Fibroblast of pulmonary artery (primary cell): ENCODE results near the gene SPATA46.

Experiments used
- DNase-seq: peaks from one replicate; pipeline ENCODE4 v3.0.0-alpha.2; 2010; ENCODE audit warnings: low read depth
- H3K4me3 ChIP-seq: replicated peaks from 2 replicates; pipeline ENCODE4 v1.5.1; 2011; ENCODE audit warnings: low read depth, mild to moderate bottlenecking, control low read depth, low read length, moderate library complexity
- CTCF ChIP-seq: IDR thresholded peaks from 2 replicates; pipeline ENCODE4 v1.5.1; 2011; ENCODE audit warnings: mild to moderate bottlenecking, control low read depth, low read length, inconsistent platforms; ENCODE audit errors: missing control alignments

SPATA46 gene

DNA sequence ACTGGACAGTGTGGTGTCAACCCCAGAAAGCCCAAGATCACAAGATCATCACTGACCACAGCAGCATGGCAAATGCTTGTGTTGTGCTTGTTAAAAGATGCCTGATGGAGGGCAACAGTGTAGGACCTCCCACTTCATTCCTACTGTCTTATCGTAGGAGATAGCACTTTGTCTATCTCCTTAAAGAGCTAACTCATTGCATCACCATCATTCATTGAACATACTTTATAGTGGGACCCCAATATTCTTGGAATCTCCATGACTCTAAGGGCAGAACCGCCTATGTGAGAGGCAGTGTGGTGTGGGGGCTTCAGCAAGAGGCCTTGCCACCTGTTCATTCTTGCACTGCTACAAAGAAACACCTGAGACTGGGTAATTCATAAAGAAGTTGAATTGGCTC, 40.3 kb upstream of the SPATA46 start:
- DNase-seq, result no peak
- H3K4me3 ChIP-seq, result no peak overlapping the region
- no peak for TF ChIP-seq CTCF

DNA sequence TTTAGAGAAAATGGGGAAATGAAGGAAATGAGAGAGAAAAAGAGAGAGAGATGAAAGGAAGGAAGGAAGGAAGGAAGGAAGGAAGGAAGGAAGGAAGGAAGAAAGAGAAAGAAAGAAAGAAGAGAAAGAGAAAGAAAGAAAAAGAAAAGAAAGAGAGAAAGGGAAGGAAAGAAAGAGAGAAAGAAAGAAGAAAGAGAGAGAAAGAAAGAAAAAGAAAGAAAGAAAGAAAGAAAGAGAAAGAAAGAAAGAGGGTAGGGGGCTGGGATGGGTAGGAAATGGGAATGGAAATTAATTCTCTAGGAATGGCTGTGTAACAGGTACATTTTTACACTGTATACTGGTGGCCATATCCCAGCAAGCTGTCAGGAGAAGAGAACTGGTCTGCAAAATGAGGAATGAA, 39.6 kb upstream of the SPATA46 start:
- no peak for TF ChIP-seq CTCF
- H3K4me3 ChIP-seq, result no peak overlapping the region
- no peak for DNase-seq

DNA sequence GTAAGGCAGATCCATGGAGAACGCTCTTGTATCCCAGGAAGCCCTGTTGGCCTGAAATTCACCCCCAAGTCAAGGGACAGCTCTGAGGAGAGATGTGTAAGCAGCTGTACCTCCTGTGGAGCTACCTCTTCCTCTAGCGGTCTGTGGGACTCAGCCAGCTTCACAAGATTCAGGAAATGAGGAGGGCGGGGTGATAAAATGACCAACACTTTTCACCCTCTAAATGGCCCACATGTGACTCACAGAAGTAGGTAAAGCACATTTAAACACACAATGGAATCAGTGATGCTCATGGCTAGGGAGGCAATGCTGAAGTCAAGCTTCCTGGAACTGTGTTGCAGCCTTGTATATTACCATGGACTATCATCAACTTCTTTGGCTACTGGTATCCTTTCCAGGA, 35.3 kb upstream of the SPATA46 start, which contains the start of gene SH2D1B:
Gene SH2D1B, minus strand, starts transcription at position 135 of the 400 bp plus-strand sequence. Its CDS starts 120 bp downstream, at position 15.
- no peak for TF ChIP-seq CTCF
- DNase-seq, result no peak
- no peak within 1 kb of the TSS for H3K4me3 ChIP-seq

DNA sequence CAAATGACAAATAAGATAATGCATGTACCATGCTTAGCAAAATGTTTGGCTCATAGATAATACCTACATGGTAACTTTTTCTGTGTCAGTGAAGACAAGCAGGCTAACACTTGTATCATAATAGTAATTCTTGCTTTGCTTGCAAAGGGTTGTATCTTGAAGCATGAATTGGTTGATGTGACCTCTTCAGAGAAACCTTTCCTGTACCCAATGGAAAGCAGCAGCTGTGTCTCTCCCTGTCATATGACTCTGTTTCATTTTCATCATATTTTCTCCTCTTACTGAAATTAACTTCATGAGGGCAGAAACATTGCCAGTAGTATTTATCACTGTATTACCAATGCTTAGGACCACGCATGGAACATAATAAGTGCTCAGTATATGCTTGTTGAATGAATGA, 30.9 kb upstream of the SPATA46 start:
- no peak for TF ChIP-seq CTCF

DNA sequence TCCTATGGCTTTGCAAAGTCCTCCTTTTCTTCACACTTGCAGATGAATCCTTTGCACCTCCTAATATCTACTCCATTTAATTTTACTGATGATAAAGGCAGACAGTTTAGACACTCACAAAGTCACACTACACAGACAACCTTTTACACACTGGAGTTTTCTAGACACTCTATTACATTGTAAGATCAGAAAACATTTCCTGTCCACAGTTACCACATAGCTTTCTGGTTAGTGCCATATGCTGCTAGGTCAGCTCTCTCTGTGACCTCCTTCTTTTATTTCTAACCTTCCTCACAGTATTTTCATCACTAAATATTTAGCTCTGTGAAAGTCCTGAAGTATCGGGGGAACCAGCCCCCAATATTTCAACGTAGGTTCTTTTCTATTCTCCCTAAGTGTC, 30.2 kb upstream of the SPATA46 start:
- DNase-seq, result no peak
- TF ChIP-seq CTCF, result no peak
- H3K4me3 ChIP-seq, result no peak overlapping the region

More for the DNA sequence above, 30.9 kb upstream of the SPATA46 start:
- no peak for DNase-seq
- H3K4me3 ChIP-seq, result no peak overlapping the region

DNA sequence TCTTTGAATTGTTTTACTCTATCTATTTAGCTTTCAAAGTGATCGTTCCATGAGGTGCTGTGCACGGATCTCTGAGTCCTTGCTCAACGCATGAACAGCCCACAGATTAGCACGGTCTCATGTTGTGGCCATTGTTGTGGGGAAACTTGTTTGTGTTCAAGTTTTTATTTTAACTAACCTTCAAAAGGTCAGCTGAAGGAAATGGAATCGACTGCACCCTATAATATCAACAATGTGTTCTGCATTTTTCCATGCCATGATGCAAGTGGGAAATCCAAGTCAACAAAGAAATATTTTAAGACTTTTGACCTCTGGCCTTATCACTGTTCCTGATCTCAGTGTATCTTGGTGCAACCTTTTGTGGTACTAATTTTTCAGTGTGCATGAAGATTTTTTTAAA, 29.1 kb upstream of the SPATA46 start:
- TF ChIP-seq CTCF, result no peak
- no peak for DNase-seq
- no peak overlapping the region for H3K4me3 ChIP-seq

- no peak overlapping the region for H3K4me3 ChIP-seq
- DNase-seq, result peak; percentile 68
- TF ChIP-seq CTCF, result no peak
These were observed 28.0 kb upstream of the SPATA46 start for GRCh38 chr1:162404550-162405160.
